ENCODE data around the gene LENEP. TPM values are rescaled to one million over a fixed set of nuclear protein-coding genes. Genes with fewer than 3 reads are reported as not detected.
A peak's percentile ranks its signal among the peaks of the same experiment; 100 is the strongest.

The LENEP gene
- total and polyA plus RNA-seq, 2 of the 8 experiments (the other 6 are each of a cell fraction or from before 2014, with no cell fraction given) = 1.3 TPM; not detected in 1

DNA sequence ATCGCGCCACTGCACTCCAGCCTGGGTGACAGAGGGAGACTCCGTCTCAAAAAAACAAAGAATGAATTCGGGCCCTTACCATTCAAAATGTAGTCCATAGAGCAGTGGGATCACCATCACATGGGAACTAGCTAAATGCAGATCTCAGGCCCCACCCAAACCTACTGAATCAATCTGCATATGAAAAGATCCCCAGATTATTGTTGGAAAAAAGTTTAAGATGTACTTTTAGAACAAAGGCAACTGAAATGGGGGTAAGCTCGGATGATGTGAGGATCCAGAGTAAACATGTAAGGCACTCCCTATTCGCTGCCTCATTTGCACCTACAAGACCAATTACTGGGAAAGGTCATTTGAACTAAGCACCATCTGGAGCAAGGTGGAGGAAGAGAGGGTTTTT, 11.0 kb upstream of the LENEP start:
- Histone ChIP-seq H2BK12ac (ENCODE audit: low read depth, low read length) (peak overlapping the region; percentile 51), H3K18ac (ENCODE audit: extremely low read depth, low read length) (peak overlapping the region; percentile 19; the same call in 1 of the 2 replicates), H3K27me3 (replicated peaks in 1 of 4; ENCODE audit: control insufficient read depth in 3 of 4, extremely low read depth in 1 of 4, insufficient read depth in 3 of 4, low read length in 3 of 4) (no peaks in the 10 kb centered on the region), H3K79me2 (ENCODE audit: control insufficient read depth in 1 of 2, insufficient read depth in 2 of 2, low read length in 2 of 2) (peaks cover 6 to 58% of the 10 kb centered on the region in 2 experiments), H2BK5ac (ENCODE audit: low read depth, low read length) (peak overlapping the region; percentile 84), H3K27ac (ENCODE audit: low read depth, low read length) (peak overlapping the region; percentile 88), H3K36me3 (ENCODE audit: control insufficient read depth in 2 of 4, insufficient read depth in 4 of 4, low read length in 3 of 4) (peaks cover 10 to 33% (median 23%) of the 10 kb centered on the region in 4 experiments), H4K5ac (ENCODE audit: insufficient read length, low read depth, low read length) (no peak overlapping the region), H2BK15ac (ENCODE audit: low read length) (no peak overlapping the region; the same call in 1 of the 2 replicates), H3K56ac (replicated peaks; ENCODE audit: insufficient read length, low read depth, low read length) (no peak overlapping the region), H4K91ac (replicated peaks; ENCODE audit: insufficient read length, low read length) (peak overlapping the region; percentile 56), H3K23me2 (ENCODE audit: low read depth, low read length) (peaks cover 5% of the 10 kb centered on the region), H2BK20ac (ENCODE audit: low read length) (no peak overlapping the region), H3K23ac (ENCODE audit: insufficient read length) (no peak overlapping the region), H3K4ac (replicated peaks; ENCODE audit: insufficient read length, low read depth, low read length) (peak overlapping the region; percentile 86), H2AFZ (ENCODE audit: low read length) (no peak overlapping the region), H4K8ac (ENCODE audit: extremely low read depth, insufficient read depth, low read length) (no peak overlapping the region), H3K4me2 (ENCODE audit: insufficient read depth in 1 of 2, low read depth in 2 of 2, low read length in 2 of 2) (peak overlapping the region; percentile 74 to 93), H4K20me1 (replicated peaks in 1 of 2; ENCODE audit: control insufficient read depth in 1 of 2, insufficient read depth in 2 of 2, low read length in 2 of 2) (peaks cover 4 to 5% of the 10 kb centered on the region in 2 experiments), H3K9ac (replicated peaks in 1 of 4; ENCODE audit: extremely low read depth in 1 of 4, low read depth in 3 of 4, low read length in 3 of 4) (peak overlapping the region; percentile 64 to 88 (median 82)), H2AK5ac (ENCODE audit: low read depth, low read length) (peak overlapping the region; percentile 44; the same call in 1 of the 2 replicates), H3K9me3 (ENCODE audit: insufficient read depth in 2 of 2, low read depth in 1 of 2, low read length in 1 of 2) (no peaks in the 10 kb centered on the region), H3K4me1 (replicated peaks in 1 of 4; ENCODE audit: control insufficient read depth in 3 of 4, insufficient read depth in 4 of 4, low read length in 3 of 4) (peaks cover 0 to 8% (median 2%) of the 10 kb centered on the region in 4 experiments; a peak in 3 of 7 replicates), H3K4me3 (ENCODE audit: extremely low read depth in 1 of 4, insufficient read depth in 2 of 4, low read depth in 3 of 4, low read length in 4 of 4) (peak overlapping the region; percentile 44 to 96 (median 52)), H2BK120ac (replicated peaks; ENCODE audit: low read depth, low read length) (peak overlapping the region; percentile 4), H3K14ac (ENCODE audit: insufficient read length) (no peak overlapping the region), H3K79me1 (ENCODE audit: low read depth, low read length) (0 out of 2 replicates have a peak, but pooled peaks cover 3% of the 10 kb centered on the region)
- DNase-seq (ENCODE audit: low read depth in 1 of 2, low spot score in 2 of 2) (no peak), FAIRE-seq (no peak)
- 41% methylated on average over 4 of the region's 6 CpGs; no CpG with 5 or more reads in 1 of the 2 experiments for WGBS, 2 experiments (ENCODE audit: extremely low coverage in 1 of 2, insufficient coverage in 1 of 2, insufficient read length in 1 of 2, insufficient replicate concordance in 2 of 2, low coverage in 1 of 2, low lambda C conversion rate in 2 of 2, missing lambda C conversion rate in 1 of 2)
- ChIA-PET POLR2A (ENCODE audit: partially characterized antibody) (interaction anchor here (0.7 to 42.8 kb wide), 11 partner anchors 10 to 437 kb away, joined by 3 to 702 read pairs (median 9); partner anchors contain the start of genes CKS1B, LENEP, PBXIP1 and PMVK), CTCF (ENCODE audit: partially characterized antibody) (interaction anchor here (0.6 to 20.6 kb wide), 13 partner anchors 9 to 102 kb away, joined by 3 to 334 read pairs (median 5); partner anchors contain the start of genes LENEP, PBXIP1 and SHC1)
- TF ChIP-seq SIRT6 (IDR thresholded peaks at IDR 0.05; ENCODE audit: low read length) (no peak), POU5F1 (IDR thresholded peaks at IDR 0.05; ENCODE audit: low read depth, low read length) (0 out of 2 replicates have a peak, but pooled peaks have one; percentile 17), KDM4A (IDR thresholded peaks at IDR 0.05; ENCODE audit: low read depth, low read length, severe bottlenecking) (no peak), CHD2 (IDR thresholded peaks at IDR 0.05; ENCODE audit: low read length) (no peak), BRCA1 (IDR thresholded peaks at IDR 0.05; ENCODE audit: low read depth, low read length) (no peak), RXRA (IDR thresholded peaks at IDR 0.05; ENCODE audit: insufficient read depth, low read depth, low read length) (no peak), KDM1A (IDR thresholded peaks at IDR 0.05; ENCODE audit: borderline replicate concordance, low read length) (no peak)
